Effector memory CD4-positive, alpha-beta T cell (primary cell): ENCODE measurements around the gene SELENOW.
"Not testable (repeated sequence)": the region's sequence is repeated elsewhere in the genome, so short reads cannot be mapped to it uniquely, and the experiment has no call there.

Experiments
- DNase-seq, 3 donors: peaks; one replicate each; pipeline ENCODE4 v3.0.0-alpha.2; 2020
- H3K27ac ChIP-seq: 2 replicates; pipeline ENCODE4 v1.7.0; 2013; ENCODE audit warnings: mild to moderate bottlenecking, low read length, moderate library complexity; ENCODE audit not compliant: insufficient read depth, poor library complexity, severe bottlenecking
- H3K27me3 ChIP-seq: replicated peaks from 2 replicates; pipeline ENCODE4 v1.7.0; 2013; ENCODE audit warnings: mild to moderate bottlenecking, low read length; ENCODE audit not compliant: insufficient read depth, control insufficient read depth, poor library complexity, severe bottlenecking
- H3K36me3 ChIP-seq: 2 replicates; pipeline ENCODE4 v1.7.0; 2013; ENCODE audit warnings: mild to moderate bottlenecking, low read length, moderate library complexity; ENCODE audit not compliant: control insufficient read depth, insufficient read depth
- H3K4me1 ChIP-seq: 2 replicates; pipeline ENCODE4 v1.7.0; 2013; ENCODE audit warnings: low read length, mild to moderate bottlenecking; ENCODE audit not compliant: control insufficient read depth, insufficient read depth, poor library complexity, severe bottlenecking
- H3K4me3 ChIP-seq: 2 replicates; pipeline ENCODE4 v1.7.0; 2013; ENCODE audit warnings: low read length, low read depth, mild to moderate bottlenecking; ENCODE audit not compliant: insufficient read depth, poor library complexity, severe bottlenecking
- H3K9me3 ChIP-seq: 2 replicates; pipeline ENCODE4 v1.7.0; 2013; ENCODE audit warnings: mild to moderate bottlenecking, low read length, moderate library complexity; ENCODE audit not compliant: control insufficient read depth

The SELENOW gene

DNA sequence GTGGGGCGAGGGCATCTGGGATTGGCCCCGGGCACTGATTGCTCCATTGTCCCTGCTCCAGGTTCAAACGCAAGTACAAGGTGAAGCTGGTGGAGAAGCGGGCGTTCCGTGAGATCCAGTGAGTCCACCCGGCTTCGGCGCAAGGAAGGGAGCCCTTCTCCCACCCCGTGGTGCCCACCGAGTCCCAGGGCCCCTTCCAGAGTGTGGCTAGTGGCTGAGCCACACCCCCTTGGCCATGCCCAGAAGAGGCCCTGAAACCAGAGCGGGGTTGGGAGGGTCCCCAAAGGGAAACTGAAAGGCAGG is 21.9 kb upstream of the SELENOW start:
- Histone ChIP-seq H3K9me3 (no peaks in the 10 kb centered on the region), H3K4me1 (no peaks in the 10 kb centered on the region), H3K4me3 (no peak overlapping the region), H3K27me3 (no peaks in the 10 kb centered on the region), H3K36me3 (peaks cover 68% of the 10 kb centered on the region), H3K27ac (no peak overlapping the region)
- no peak for DNase-seq

DNA sequence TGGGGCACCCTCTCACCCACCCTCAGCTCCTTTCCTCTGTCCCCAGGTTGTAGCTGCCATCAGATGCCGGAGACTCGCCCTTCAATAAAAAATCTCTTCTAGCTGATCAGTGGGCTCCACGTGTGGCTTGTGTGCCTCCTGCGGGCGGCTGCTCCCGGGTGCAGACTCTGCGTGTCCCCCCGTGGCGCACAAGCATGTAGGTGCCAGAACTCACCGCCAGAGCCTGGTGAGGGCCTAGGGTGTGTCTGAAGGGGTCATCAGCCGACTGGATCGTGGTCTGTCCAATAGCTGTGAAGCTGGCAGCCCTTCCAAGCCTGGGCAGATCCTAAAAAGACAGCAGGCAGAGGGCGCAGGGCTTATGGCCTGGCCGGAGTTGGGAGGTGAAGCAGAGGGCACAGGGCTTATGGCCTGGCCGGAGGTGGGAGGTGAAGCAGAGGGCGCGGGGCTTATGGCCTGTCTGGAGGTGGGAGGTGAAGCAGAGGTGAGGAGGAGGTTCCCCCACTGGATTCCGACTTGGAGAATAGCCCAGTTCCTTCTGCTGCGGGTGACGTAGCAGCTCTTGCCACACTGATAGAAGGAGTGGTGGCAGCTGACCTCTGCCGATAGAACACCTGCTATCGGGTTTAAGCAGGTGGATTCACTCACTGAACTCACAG is 21.4 kb upstream of the SELENOW start:
- H3K4me1 ChIP-seq: no peaks in the 10 kb centered on the region
- H3K9me3 ChIP-seq: no peaks in the 10 kb centered on the region
- no peaks in the 10 kb centered on the region for H3K27me3 ChIP-seq
- H3K4me3 ChIP-seq: no peak overlapping the region
- DNase-seq: no peak
- H3K27ac ChIP-seq: no peak overlapping the region
- H3K36me3 ChIP-seq: peaks cover 64% of the 10 kb centered on the region

DNA sequence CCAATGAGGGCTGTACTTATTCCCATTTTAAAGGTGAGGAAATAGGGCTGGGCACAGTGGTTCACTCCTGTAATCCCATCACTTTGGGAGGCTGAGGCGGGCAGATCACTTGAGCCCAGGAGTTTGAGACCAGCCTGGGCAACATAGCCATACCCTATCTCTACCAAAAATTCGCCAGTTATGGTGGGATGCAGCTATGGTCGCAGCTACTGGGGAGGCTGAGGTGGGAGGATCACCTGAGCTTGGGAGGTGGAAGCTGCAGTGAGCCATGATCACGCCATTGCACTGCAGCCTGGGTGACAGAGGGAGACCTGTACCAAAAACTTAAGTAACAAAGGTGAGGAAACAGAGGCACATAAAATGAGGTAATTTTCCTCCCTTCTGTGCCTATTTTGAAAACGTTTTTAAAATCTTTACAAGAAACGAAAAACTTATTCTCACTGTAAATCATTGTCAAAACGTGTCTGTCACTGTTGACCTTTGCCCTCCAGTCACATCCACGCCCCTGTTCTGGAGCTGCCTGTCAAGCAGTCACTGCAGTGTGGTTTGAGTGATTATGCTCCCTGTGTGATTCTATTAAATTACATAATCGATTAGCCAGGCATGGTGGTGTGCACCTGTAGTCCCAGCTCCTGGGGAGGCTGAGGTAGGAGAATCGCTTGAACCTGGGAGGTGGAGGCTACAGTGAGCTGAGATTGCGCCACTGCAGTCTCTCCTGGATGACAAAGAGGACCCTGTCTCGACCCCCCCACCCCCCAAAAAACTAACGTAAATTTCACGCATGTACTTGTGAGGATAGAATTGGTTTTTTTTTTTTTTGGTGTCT is 20.7 kb upstream of the SELENOW start:
- H3K4me3 ChIP-seq: no peak overlapping the region
- no peaks in the 10 kb centered on the region for H3K27me3 ChIP-seq
- H3K9me3 ChIP-seq: no peaks in the 10 kb centered on the region
- DNase-seq: no peak
- no peaks in the 10 kb centered on the region for H3K4me1 ChIP-seq
- H3K27ac ChIP-seq: no peak overlapping the region
- H3K36me3 ChIP-seq: peaks cover 57% of the 10 kb centered on the region

DNA sequence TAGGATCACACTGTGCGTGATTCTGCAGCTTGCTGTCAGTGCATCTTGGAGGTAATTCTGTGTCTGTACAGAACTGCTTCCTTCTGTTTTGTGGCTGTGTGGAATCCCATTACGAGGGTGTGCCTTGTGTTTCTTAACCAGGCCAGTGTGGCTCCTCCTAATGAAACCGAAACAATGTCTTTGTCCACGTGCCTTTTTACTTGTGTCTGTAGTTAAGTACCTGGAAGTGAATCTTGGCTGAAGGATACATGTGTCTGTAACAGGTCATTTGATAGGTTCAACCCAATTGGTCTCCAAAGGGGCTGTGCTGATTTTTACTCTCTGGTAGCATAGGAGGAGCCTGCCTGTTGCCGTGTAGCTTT is 20.1 kb upstream of the SELENOW start:
- DNase-seq: no peak
- Histone ChIP-seq H3K4me1 (no peaks in the 10 kb centered on the region), H3K27ac (no peak overlapping the region), H3K9me3 (no peaks in the 10 kb centered on the region), H3K36me3 (peaks cover 51% of the 10 kb centered on the region), H3K4me3 (no peak overlapping the region), H3K27me3 (no peaks in the 10 kb centered on the region)

DNA sequence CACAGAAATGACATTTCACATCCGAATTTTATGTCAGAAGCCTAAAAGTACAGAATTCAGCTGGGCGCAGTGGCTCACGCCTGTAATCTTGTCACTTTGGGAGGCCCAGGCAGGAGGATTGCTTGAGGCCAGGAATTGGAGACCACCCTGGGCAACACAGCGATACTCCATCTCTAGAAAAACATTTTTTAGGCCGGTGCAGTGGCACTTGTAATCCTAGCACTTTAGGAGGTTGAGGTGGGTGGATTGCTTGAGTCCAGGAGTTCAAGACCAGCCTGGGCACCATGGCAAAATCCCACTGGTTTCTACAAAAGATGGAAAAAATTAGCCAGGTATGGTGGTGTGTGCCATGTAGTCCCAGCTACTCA is 17.9 kb upstream of the SELENOW start:
- Histone ChIP-seq H3K36me3 (peaks cover 29% of the 10 kb centered on the region), H3K4me3 (no peak overlapping the region)
- no peak for DNase-seq

DNA sequence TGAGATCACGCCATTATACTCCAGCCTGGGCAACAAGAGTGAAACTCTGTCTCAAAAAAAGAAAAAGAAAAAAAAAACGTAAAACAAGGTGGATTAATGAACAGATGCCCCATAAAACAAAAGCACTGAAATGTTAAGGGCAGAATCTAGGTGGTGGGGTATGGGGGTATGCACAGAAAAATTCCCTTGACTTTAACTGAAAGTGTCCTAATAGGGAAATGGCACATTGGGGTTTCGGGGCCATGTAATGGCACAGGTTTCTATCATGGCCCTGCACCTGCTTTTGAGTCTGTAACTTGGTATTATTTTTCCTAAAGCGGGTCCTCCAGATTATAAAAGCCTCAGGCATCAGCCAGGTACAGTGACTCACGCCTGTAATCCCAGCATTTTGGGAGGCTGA is 16.9 kb upstream of the SELENOW start:
- DNase-seq: no peak
- H3K4me3 ChIP-seq: no peak overlapping the region
- H3K4me1 ChIP-seq: no peaks in the 10 kb centered on the region
- H3K27ac ChIP-seq: no peak overlapping the region
- peaks cover 20% of the 10 kb centered on the region for H3K36me3 ChIP-seq
- H3K27me3 ChIP-seq: no peaks in the 10 kb centered on the region
- no peaks in the 10 kb centered on the region for H3K9me3 ChIP-seq

More for the DNA sequence above, 17.9 kb upstream of the SELENOW start:
- Histone ChIP-seq H3K9me3 (no peaks in the 10 kb centered on the region), H3K27me3 (no peaks in the 10 kb centered on the region), H3K27ac (no peak overlapping the region), H3K4me1 (no peaks in the 10 kb centered on the region)

DNA sequence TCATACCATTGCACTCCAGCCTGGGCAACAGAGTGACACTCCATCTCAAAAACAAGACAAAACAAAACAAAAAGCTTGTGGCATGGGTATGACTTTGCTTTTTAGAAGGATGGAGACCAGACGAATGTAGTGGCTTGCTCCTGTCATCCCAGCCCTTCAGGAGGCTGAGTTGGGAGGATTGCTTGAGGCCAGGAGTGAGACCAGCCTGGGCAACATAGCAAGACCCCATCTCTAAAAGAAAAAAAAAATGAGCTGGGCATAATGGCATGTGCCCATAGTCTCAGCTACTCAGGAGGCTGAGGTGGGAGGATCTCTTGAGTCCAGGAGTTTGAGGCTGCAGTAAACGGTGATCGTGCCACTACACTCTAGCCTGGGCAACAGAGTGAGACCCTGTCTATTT is 16.4 kb upstream of the SELENOW start:
- Histone ChIP-seq H3K36me3 (peaks cover 14% of the 10 kb centered on the region), H3K9me3 (no peaks in the 10 kb centered on the region), H3K27me3 (no peaks in the 10 kb centered on the region), H3K4me3 (no peak overlapping the region), H3K4me1 (no peaks in the 10 kb centered on the region), H3K27ac (no peak overlapping the region)
- no peak for DNase-seq

DNA sequence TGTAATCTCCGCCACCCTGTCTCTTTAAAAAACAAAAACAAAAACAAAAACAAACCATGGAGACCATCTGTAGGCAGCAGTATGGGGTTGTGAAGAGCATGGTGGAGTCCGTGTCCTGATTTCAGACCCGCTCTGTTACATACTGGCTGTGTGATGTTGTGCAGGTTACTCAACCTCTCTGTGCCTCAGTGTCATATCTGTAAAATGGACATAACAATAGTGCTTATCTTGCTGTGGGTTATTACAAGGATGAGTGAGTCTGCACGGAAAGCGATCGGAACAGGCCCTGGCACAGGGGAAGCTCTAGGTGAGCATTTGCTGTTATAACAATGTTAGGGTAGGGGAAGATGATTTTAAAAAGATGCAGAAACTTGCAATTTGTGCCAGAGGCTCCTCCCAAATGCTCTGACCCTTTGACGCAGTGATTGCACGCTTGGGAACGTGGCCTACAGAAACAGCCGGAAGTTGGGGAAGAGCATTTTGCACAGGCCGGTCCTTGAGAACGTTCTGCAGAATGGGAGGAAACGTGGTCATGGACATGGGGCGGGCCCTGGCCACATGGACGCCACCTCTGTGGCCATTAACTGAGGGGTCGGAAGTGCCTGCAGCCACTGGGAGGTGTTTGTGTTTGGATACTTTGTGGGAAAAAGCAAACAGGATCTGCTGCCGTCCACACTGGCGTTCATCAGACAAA is 15.7 kb upstream of the SELENOW start:
- H3K36me3 ChIP-seq: peaks cover 8% of the 10 kb centered on the region
- H3K4me1 ChIP-seq: no peaks in the 10 kb centered on the region
- DNase-seq: no peak
- H3K27me3 ChIP-seq: no peaks in the 10 kb centered on the region
- H3K27ac ChIP-seq: no peak overlapping the region
- H3K4me3 ChIP-seq: no peak overlapping the region
- H3K9me3 ChIP-seq: no peaks in the 10 kb centered on the region

DNA sequence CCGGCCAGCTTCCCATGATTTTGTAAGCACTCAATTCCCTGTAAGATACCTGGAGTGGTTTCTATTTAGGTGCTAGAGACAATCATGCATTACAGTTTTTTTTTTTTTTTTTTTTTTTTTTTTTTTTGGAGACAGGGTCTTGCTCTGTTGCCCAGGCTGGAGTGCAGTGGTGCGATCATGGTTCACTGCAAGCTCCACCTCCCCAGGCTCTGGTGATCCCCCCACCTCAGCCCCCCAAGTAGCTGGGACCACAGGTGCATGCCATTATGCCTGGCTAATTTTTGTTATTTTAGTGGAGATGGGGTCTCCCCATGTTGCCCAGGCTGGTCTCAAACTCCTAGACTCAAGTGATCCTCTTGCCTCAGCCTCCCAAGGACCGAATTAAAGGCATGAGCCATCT is 13.8 kb upstream of the SELENOW start:
- not testable (repeated sequence) for H3K4me1 ChIP-seq, H3K9me3 ChIP-seq, H3K27ac ChIP-seq, DNase-seq, H3K4me3 ChIP-seq, H3K27me3 ChIP-seq, H3K36me3 ChIP-seq
